SK-N-SH (cell line): ENCODE data around the gene NOL4L. TPM values are rescaled to one million over a fixed set of nuclear protein-coding genes. Genes with fewer than 3 reads are reported as not detected.

ENCODE experiments used
- CTCF ChIA-PET: fragments of 300-600, 350-600 bp; formaldehyde crosslinking; extraction: SDS; loops from one replicate; lab custom pipeline; 2021; lab: Yijun Ruan, JAX
- POLR2A ChIA-PET: fragments of 350-600 bp; sonication (Branson Sonifier 250); formaldehyde crosslinking; extraction: SDS; loops from one replicate; lab custom pipeline; 2020; ENCODE audit warnings: antibody characterized with exemption, inconsistent platforms; lab: Yijun Ruan, JAX
- DNase-seq: peaks from one replicate; pipeline ENCODE4 v3.0.0; 2012
- H2AFZ ChIP-seq: fragments of 200-600 bp; sonication (generic); 2 replicates; pipeline ENCODE4 v1.8.1; 2016; ENCODE audit warnings: antibody characterized with exemption, mild to moderate bottlenecking, low read depth
- H3F3A ChIP-seq: fragments of 200-600 bp; sonication (generic); replicated peaks from 2 replicates; pipeline ENCODE3; 2016; ENCODE audit warnings: antibody characterized with exemption, mild to moderate bottlenecking; ENCODE audit not compliant: insufficient read depth
- H3K27ac ChIP-seq, 2 experiments: fragments of 200-500 bp in 1 of 2; fragments of 200-600 bp in 1 of 2; sonication (Bioruptor generic) in 1 of 2; sonication (generic), shearing (Covaris generic) in 1 of 2; 2 replicates each; pipeline versions ENCODE4 v1.5.1 to v1.6.1; 2014 to 2016; ENCODE audit warnings: low read depth in 2 of 2, inconsistent platforms in 1 of 2, low read length in 1 of 2, mild to moderate bottlenecking in 1 of 2, mixed read lengths in 1 of 2
- H3K27me3 ChIP-seq: fragments of 200-600 bp; sonication (generic), shearing (Covaris generic); 2 replicates; pipeline ENCODE4 v1.6.1; 2016; ENCODE audit warnings: mixed run types; ENCODE audit not compliant: insufficient read depth
- H3K36me3 ChIP-seq, 2 experiments: fragments of 200-500 bp in 1 of 2; fragments of 200-600 bp in 1 of 2; sonication (Bioruptor generic) in 1 of 2; sonication (generic) in 1 of 2; replicated peaks in 1 of 2; 2 replicates each; pipeline versions ENCODE3 to v1.5.1; 2014 to 2016; ENCODE audit warnings: low read length in 1 of 2, mild to moderate bottlenecking in 1 of 2; ENCODE audit not compliant: insufficient read depth in 2 of 2, control insufficient read depth in 1 of 2
- H3K4me1 ChIP-seq, 2 experiments: fragments of 200-500 bp in 1 of 2; fragments of 200-600 bp in 1 of 2; sonication (Bioruptor generic) in 1 of 2; sonication (generic), shearing (Covaris generic) in 1 of 2; 2 replicates each; pipeline versions ENCODE4 v1.5.1 to v1.6.1; 2014 to 2016; ENCODE audit warnings: low read depth in 1 of 2, low read length in 1 of 2, mixed run types in 1 of 2; ENCODE audit not compliant: insufficient read depth in 2 of 2, control insufficient read depth in 1 of 2
- H3K4me2 ChIP-seq: fragments of 200-600 bp; sonication (generic), shearing (Covaris generic); 2 replicates; pipeline ENCODE4 v1.6.1; 2017; ENCODE audit warnings: mixed run types
- H3K4me3 ChIP-seq, 2 experiments: fragments of 200-500 bp in 1 of 2; fragments of 200-600 bp in 1 of 2; sonication (Bioruptor generic) in 1 of 2; sonication (generic), shearing (Covaris generic) in 1 of 2; 2 replicates each; pipeline versions ENCODE4 v1.5.1 to v1.8.1; 2014 to 2016; ENCODE audit warnings: low read depth in 2 of 2, inconsistent platforms in 1 of 2, low read length in 1 of 2, mild to moderate bottlenecking in 1 of 2, mixed read lengths in 1 of 2, moderate library complexity in 1 of 2
- H3K79me2 ChIP-seq: fragments of 200-600 bp; sonication (generic); 2 replicates; pipeline ENCODE4 v1.8.1; 2017; ENCODE audit warnings: mild to moderate bottlenecking; ENCODE audit not compliant: insufficient read depth
- H3K9ac ChIP-seq: fragments of 200-600 bp; sonication (generic); 2 replicates; pipeline ENCODE4 v1.6.1; 2017; ENCODE audit warnings: mixed run types
- H3K9me2 ChIP-seq: fragments of 200-600 bp; sonication (generic); 2 replicates; pipeline ENCODE4 v1.6.1; 2017; ENCODE audit warnings: mixed run types
- H3K9me3 ChIP-seq: fragments of 200-600 bp; sonication (generic); 2 replicates; pipeline ENCODE4 v1.6.1; 2017; ENCODE audit warnings: mixed run types, mild to moderate bottlenecking, moderate library complexity
- H4K20me1 ChIP-seq: fragments of 200-600 bp; sonication (generic); 2 replicates; pipeline ENCODE4 v1.6.1; 2017; ENCODE audit warnings: mild to moderate bottlenecking, mixed run types; ENCODE audit not compliant: insufficient read depth
- EZH2phosphoT487 ChIP-seq: fragments of 200-600 bp; sonication (generic); IDR thresholded peaks from 2 replicates; pipeline ENCODE4 v1.6.1; 2017; ENCODE audit warnings: low read depth, mixed run types, mild to moderate bottlenecking, antibody characterized with exemption, moderate library complexity, borderline replicate concordance
- GATA2 ChIP-seq: sonication (generic); formaldehyde crosslinking; IDR thresholded peaks from 2 replicates; pipeline ENCODE4 v1.5.0; 2020; ENCODE audit warnings: mild to moderate bottlenecking, missing genetic modification reagents
- MEF2A ChIP-seq: IDR thresholded peaks from 2 replicates; pipeline ENCODE4 v1.4.0; 2012; ENCODE audit warnings: low read depth, borderline replicate concordance
- MXI1 ChIP-seq: IDR thresholded peaks from 2 replicates; pipeline ENCODE4 v1.6.1; 2012; ENCODE audit warnings: mild to moderate bottlenecking, low read depth, low read length, improper control_type of control experiment
- NFIC ChIP-seq: IDR thresholded peaks from 2 replicates; pipeline ENCODE4 v1.4.0; 2012; ENCODE audit warnings: borderline replicate concordance
- NRF1 ChIP-seq: IDR thresholded peaks from 2 replicates; pipeline ENCODE4 v1.6.1; 2012; ENCODE audit warnings: low read depth, mild to moderate bottlenecking, low read length
- POLR2AphosphoS5 ChIP-seq: IDR thresholded peaks from 2 replicates; pipeline ENCODE4 v1.6.1; 2012; ENCODE audit warnings: low read depth, low read length
- RAD21 ChIP-seq: IDR thresholded peaks from 2 replicates; pipeline ENCODE4 v1.6.1; 2012; ENCODE audit warnings: mild to moderate bottlenecking, low read length
- SIN3A ChIP-seq: IDR thresholded peaks from 2 replicates; pipeline ENCODE4 v1.6.1; 2012; ENCODE audit warnings: low read depth, mild to moderate bottlenecking, low read length, moderate library complexity, borderline replicate concordance
- TAF1 ChIP-seq: IDR thresholded peaks from 2 replicates; pipeline ENCODE4 v1.6.1; 2012; ENCODE audit warnings: low read depth, mild to moderate bottlenecking, low read length, moderate library complexity, borderline replicate concordance
- TCF12 ChIP-seq: IDR thresholded peaks from 2 replicates; pipeline ENCODE4 v1.4.0; 2012
- TEAD4 ChIP-seq: IDR thresholded peaks from 2 replicates; pipeline ENCODE4 v1.4.0; 2012; ENCODE audit warnings: mild to moderate bottlenecking, borderline replicate concordance; ENCODE audit not compliant: insufficient read depth
- WGBS: methylation state at CpG from one replicate; pipeline ENCODE4 v1.1.6; 2017; ENCODE audit warnings: low lambda C conversion rate; 5-methylcytosine and 5-hydroxymethylcytosine counted together
- polyA plus RNA-seq, 3 experiments: library from polyadenylated mRNA; depleted of rRNA; stranded (reverse); fragments of >200 nt; gene quantifications; 2 replicates each; pipeline ENCODE4 v1.2.3, GENCODE V29; 2012
- TF ChIP-seq, protein P1 (sequence below): fragments of 150-350 bp; IDR thresholded peaks from 2 replicates; pipeline ENCODE4 v1.6.1; 2016; ENCODE audit warnings: mild to moderate bottlenecking, low read depth, low read length
- TF ChIP-seq, protein P2 (sequence below): fragments of 200-600 bp; sonication (generic); IDR thresholded peaks from 2 replicates; pipeline ENCODE4 v1.6.1; 2017; ENCODE audit warnings: antibody characterized with exemption, mild to moderate bottlenecking, moderate library complexity
- TF ChIP-seq, protein P3 (sequence below): IDR thresholded peaks from 2 replicates; pipeline ENCODE4; 2012
- TF ChIP-seq, protein P4 (sequence below): IDR thresholded peaks from 2 replicates; pipeline ENCODE4 v1.4.0; 2012; ENCODE audit warnings: low read depth, borderline replicate concordance

Gene NOL4L
- polyA plus RNA-seq, 1 of the 3 experiments (the other 2 are of a cell fraction), result 14.3 TPM

DNA sequence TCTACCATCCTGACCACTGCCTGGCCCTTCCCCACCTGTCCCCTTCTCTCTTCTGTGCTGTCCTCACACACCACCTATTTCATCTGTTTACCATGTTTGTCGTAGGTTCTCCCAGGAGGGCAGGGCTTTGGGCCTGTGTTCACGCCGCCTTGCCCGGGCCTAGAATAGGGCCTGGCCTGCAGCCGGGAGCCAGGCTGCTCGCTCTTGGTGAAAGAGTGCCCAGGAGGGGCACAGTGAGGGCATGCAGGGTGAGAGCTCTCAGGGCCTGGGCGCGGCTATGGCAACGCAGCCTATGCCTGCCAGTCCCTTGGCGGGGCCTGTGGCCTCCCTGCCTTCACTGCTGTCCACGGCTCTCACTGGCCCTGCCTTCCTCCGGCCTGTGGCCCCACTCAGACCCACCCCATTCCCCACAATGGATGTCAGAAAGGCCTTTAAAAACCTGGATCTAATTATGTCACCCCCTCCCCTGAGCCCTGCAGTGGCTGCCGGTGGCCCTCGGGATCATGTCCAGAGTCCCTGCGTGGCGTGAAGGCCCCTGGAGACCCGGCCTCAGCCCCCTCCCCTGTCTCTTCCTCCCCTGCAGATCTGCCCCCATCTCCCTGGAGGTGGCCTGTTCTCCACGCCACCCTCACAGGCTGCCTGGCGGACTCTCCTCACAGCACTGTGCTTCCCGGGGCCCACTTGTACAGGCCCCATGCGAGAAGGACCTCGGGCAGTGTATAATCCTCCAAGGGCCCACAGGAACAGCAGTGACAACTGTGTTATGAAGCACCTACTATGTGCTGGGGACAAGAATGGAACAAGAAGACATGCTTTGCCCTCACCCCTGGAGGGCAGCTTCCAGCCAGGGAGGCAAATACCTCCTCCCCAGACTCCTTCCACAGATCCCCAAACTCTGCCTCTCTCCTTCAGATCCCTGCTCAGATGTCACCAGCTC lies 22.9 kb upstream of the NOL4L start:
- Histone ChIP-seq H3F3A (no peaks in the 10 kb centered on the region), H2AFZ (no peak overlapping the region), H3K9ac (no peak overlapping the region), H3K27ac (no peak overlapping the region), H3K4me2 (no peak overlapping the region), H3K4me1 (peaks cover 0 to 19% of the 10 kb centered on the region in 2 experiments; a peak in 1 of 4 replicates), H3K36me3 (no peaks in the 10 kb centered on the region), H4K20me1 (no peaks in the 10 kb centered on the region), H3K9me2 (no peaks in the 10 kb centered on the region), H3K9me3 (no peaks in the 10 kb centered on the region), H3K79me2 (no peaks in the 10 kb centered on the region), H3K4me3 (no peak overlapping the region), H3K27me3 (peaks cover 15% of the 10 kb centered on the region; the same call in 1 of the 2 replicates)
- ChIA-PET CTCF (interaction anchor here (1.0 kb wide), 1 partner anchor 86 kb away, joined by 4 read pairs; no protein-coding TSS in a partner anchor), POLR2A (no interaction called here)
- TF ChIP-seq NRF1 (no peak), POLR2AphosphoS5 (no peak)
- TF ChIP-seq, protein P1, sequence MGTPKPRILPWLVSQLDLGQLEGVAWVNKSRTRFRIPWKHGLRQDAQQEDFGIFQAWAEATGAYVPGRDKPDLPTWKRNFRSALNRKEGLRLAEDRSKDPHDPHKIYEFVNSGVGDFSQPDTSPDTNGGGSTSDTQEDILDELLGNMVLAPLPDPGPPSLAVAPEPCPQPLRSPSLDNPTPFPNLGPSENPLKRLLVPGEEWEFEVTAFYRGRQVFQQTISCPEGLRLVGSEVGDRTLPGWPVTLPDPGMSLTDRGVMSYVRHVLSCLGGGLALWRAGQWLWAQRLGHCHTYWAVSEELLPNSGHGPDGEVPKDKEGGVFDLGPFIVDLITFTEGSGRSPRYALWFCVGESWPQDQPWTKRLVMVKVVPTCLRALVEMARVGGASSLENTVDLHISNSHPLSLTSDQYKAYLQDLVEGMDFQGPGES, result no peak
- WGBS, result 80% methylated on average over 12 of the region's 22 CpGs
- DNase-seq, result peak; percentile 61

DNA sequence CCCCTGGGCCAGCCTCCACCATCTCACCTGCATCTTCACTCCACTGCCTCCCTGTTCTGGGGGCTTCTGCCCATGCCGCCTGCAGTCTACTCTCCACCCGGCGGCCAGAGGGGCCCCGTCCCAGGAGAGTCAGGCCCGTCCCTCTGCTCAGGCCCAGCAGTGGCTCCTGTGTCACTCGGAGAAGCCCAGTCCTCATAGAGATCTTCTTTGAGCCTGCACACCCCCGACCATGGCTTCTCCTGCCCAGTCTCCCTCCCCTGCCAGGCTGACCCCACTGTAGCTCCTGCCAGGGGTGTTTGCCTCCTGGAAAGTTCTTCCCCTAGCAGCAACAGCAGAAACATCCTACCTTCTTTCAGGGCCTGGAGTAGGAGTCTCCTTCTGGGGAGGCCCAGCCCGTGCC lies 22.2 kb upstream of the NOL4L start:
- POLR2A ChIA-PET, result no interaction called here
- H3F3A ChIP-seq, result no peaks in the 10 kb centered on the region
- no peaks in the 10 kb centered on the region for H3K36me3 ChIP-seq
- H3K79me2 ChIP-seq, result no peaks in the 10 kb centered on the region
- no peaks in the 10 kb centered on the region for H3K9me2 ChIP-seq
- CTCF ChIA-PET, result no interaction called here
- WGBS, result 79% methylated on average over 6 of the region's 8 CpGs
- peaks cover 0 to 19% of the 10 kb centered on the region in 2 experiments; a peak in 1 of 4 replicates for H3K4me1 ChIP-seq
- H2AFZ ChIP-seq, result no peak overlapping the region
- H3K27me3 ChIP-seq, result peaks cover 15% of the 10 kb centered on the region; the same call in 1 of the 2 replicates
- H3K27ac ChIP-seq, result no peak overlapping the region
- H3K4me2 ChIP-seq, result no peak overlapping the region
- no peaks in the 10 kb centered on the region for H3K9me3 ChIP-seq
- no peak overlapping the region for H3K9ac ChIP-seq
- H4K20me1 ChIP-seq, result no peaks in the 10 kb centered on the region
- H3K4me3 ChIP-seq, result no peak overlapping the region
- DNase-seq, result no peak
- TF ChIP-seq EZH2phosphoT487 (no peak), RAD21 (no peak), NFIC (no peak), TEAD4 (no peak), POLR2AphosphoS5 (no peak), TCF12 (no peak), TAF1 (no peak), GATA2 (CRISPR knock-in tag) (no peak), MXI1 (no peak), SIN3A (no peak), MEF2A (no peak), NRF1 (no peak)
- TF ChIP-seq, protein P2, sequence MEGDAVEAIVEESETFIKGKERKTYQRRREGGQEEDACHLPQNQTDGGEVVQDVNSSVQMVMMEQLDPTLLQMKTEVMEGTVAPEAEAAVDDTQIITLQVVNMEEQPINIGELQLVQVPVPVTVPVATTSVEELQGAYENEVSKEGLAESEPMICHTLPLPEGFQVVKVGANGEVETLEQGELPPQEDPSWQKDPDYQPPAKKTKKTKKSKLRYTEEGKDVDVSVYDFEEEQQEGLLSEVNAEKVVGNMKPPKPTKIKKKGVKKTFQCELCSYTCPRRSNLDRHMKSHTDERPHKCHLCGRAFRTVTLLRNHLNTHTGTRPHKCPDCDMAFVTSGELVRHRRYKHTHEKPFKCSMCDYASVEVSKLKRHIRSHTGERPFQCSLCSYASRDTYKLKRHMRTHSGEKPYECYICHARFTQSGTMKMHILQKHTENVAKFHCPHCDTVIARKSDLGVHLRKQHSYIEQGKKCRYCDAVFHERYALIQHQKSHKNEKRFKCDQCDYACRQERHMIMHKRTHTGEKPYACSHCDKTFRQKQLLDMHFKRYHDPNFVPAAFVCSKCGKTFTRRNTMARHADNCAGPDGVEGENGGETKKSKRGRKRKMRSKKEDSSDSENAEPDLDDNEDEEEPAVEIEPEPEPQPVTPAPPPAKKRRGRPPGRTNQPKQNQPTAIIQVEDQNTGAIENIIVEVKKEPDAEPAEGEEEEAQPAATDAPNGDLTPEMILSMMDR, result no peak
- TF ChIP-seq, protein P3, sequence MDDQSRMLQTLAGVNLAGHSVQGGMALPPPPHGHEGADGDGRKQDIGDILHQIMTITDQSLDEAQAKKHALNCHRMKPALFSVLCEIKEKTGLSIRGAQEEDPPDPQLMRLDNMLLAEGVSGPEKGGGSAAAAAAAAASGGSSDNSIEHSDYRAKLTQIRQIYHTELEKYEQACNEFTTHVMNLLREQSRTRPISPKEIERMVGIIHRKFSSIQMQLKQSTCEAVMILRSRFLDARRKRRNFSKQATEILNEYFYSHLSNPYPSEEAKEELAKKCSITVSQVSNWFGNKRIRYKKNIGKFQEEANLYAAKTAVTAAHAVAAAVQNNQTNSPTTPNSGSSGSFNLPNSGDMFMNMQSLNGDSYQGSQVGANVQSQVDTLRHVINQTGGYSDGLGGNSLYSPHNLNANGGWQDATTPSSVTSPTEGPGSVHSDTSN, result no peak
- TF ChIP-seq, protein P4, sequence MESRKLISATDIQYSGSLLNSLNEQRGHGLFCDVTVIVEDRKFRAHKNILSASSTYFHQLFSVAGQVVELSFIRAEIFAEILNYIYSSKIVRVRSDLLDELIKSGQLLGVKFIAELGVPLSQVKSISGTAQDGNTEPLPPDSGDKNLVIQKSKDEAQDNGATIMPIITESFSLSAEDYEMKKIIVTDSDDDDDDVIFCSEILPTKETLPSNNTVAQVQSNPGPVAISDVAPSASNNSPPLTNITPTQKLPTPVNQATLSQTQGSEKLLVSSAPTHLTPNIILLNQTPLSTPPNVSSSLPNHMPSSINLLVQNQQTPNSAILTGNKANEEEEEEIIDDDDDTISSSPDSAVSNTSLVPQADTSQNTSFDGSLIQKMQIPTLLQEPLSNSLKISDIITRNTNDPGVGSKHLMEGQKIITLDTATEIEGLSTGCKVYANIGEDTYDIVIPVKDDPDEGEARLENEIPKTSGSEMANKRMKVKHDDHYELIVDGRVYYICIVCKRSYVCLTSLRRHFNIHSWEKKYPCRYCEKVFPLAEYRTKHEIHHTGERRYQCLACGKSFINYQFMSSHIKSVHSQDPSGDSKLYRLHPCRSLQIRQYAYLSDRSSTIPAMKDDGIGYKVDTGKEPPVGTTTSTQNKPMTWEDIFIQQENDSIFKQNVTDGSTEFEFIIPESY, result no peak
